ENCODE measurements around the gene THAP9.

GRCh38 chr4:82901183-82901718, 716 bp downstream of the THAP9 start:
- TF ChIP-seq CTCF (IDR thresholded peaks at IDR 0.05; ENCODE audit: low read depth, low read length, poor library complexity, severe bottlenecking) = no peak
- no peak for TF ChIP-seq EZH2phosphoT487 (IDR thresholded peaks at IDR 0.05; ENCODE audit: borderline replicate concordance, low read length)
